ENCODE measurements around the gene ARHGAP28.

DNA sequence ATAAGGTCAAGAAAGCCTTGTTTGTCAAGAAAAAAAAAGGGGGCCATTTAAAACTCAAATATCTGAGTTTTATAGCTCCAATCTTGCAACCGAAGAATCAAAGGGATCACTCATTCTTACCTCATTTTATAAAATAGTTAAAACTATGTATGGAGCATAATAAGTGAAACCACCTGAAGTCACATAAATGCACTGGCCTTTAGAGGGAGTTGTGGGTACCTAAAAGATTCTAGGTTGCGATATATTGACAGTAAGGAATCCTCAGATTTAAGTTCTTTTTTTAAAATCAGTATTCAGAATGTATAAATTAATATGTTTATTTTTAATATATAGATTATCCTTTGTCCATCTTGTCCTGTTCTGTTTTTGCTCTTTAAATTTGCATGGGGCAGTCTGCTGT is 3.4 kb downstream of the ARHGAP28 start:
- TF ChIP-seq, protein P1, sequence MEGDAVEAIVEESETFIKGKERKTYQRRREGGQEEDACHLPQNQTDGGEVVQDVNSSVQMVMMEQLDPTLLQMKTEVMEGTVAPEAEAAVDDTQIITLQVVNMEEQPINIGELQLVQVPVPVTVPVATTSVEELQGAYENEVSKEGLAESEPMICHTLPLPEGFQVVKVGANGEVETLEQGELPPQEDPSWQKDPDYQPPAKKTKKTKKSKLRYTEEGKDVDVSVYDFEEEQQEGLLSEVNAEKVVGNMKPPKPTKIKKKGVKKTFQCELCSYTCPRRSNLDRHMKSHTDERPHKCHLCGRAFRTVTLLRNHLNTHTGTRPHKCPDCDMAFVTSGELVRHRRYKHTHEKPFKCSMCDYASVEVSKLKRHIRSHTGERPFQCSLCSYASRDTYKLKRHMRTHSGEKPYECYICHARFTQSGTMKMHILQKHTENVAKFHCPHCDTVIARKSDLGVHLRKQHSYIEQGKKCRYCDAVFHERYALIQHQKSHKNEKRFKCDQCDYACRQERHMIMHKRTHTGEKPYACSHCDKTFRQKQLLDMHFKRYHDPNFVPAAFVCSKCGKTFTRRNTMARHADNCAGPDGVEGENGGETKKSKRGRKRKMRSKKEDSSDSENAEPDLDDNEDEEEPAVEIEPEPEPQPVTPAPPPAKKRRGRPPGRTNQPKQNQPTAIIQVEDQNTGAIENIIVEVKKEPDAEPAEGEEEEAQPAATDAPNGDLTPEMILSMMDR (IDR thresholded peaks at IDR 0.05), result no peak
- TF ChIP-seq POLR2A (IDR thresholded peaks at IDR 0.05; ENCODE audit: low read depth) (no peak), POLR2AphosphoS5 (IDR thresholded peaks at IDR 0.05) (no peak)
